ENCODE measurements around the gene HCAR1.
"Not testable (repeated sequence)": the region's sequence is repeated elsewhere in the genome, so short reads cannot be mapped to it uniquely, and the experiment has no call there.

The HCAR1 gene

DNA sequence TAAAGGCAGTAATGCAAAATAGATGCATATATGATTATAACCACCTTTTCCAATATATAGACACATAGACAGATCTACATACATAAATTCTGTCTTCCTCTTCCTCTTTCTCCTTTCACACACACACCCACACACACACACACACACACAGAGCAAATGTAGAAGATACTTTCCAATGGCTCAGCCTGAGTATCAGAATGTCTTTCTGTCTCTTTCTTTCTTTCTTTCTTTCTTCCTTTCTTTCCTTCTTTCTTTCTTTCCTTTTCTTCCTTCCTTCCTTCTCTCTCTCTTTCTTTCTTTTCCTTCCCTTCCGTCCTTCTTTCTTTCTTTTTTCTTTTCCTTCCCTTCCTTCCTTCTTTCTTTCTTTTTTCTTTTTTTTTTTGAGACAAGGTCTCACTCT, 19.4 kb downstream of the HCAR1 start:
- not testable (repeated sequence) for H3K4me3 ChIP-seq (replicated peaks; ENCODE audit: insufficient read depth, low read length); H3K27ac ChIP-seq (replicated peaks); H3K27me3 ChIP-seq (ENCODE audit: insufficient read depth, poor library complexity, severe bottlenecking)
- peak; percentile 20 to 74 for DNase-seq (ENCODE audit: low read depth in 1 of 2, low spot score in 1 of 2)
- peak; percentile 85 for TF ChIP-seq SPI1 (IDR thresholded peaks at IDR 0.05; ENCODE audit: borderline replicate concordance, low read depth)

- not testable (repeated sequence) for DNase-seq (ENCODE audit: low read depth in 1 of 2, low spot score in 1 of 2); H3K4me3 ChIP-seq (replicated peaks; ENCODE audit: insufficient read depth, low read length)
Observed at GRCh38 chr12:122710341-122710740, 20.3 kb downstream of the HCAR1 start.

DNA sequence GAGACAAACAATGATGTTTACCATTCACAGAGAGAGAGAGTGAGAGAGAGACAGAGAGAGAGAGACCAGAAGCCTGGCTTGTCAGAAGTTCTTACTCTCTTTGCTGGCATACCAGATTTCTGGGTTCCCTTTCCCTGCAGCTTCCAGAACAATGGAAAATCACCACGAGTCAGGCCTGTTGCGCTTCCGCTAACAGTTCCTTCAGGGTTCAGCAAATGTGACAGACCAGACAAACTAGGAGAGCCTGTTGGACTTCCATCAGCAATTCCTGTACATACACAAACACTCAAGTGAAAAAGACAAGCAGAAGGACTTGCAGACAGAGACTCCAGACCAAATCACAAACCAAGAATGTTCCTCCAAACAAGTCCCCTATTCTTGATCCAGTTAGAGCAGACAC, 21.4 kb downstream of the HCAR1 start:
- H3K4me3 ChIP-seq (replicated peaks; ENCODE audit: insufficient read depth, low read length); H3K27ac ChIP-seq (replicated peaks); DNase-seq (ENCODE audit: low read depth in 1 of 2, low spot score in 1 of 2); H3K27me3 ChIP-seq (ENCODE audit: insufficient read depth, poor library complexity, severe bottlenecking): not testable (repeated sequence)

More at GRCh38 chr12:122710341-122710740, 20.3 kb downstream of the HCAR1 start:
- not testable (repeated sequence) for H3K27ac ChIP-seq (replicated peaks); H3K27me3 ChIP-seq (ENCODE audit: insufficient read depth, poor library complexity, severe bottlenecking)

- H3K27me3 ChIP-seq (ENCODE audit: insufficient read depth, poor library complexity, severe bottlenecking); H3K27ac ChIP-seq (replicated peaks): not testable (repeated sequence)
Observed at GRCh38 chr12:122703841-122704240, 26.8 kb downstream of the HCAR1 start.

DNA sequence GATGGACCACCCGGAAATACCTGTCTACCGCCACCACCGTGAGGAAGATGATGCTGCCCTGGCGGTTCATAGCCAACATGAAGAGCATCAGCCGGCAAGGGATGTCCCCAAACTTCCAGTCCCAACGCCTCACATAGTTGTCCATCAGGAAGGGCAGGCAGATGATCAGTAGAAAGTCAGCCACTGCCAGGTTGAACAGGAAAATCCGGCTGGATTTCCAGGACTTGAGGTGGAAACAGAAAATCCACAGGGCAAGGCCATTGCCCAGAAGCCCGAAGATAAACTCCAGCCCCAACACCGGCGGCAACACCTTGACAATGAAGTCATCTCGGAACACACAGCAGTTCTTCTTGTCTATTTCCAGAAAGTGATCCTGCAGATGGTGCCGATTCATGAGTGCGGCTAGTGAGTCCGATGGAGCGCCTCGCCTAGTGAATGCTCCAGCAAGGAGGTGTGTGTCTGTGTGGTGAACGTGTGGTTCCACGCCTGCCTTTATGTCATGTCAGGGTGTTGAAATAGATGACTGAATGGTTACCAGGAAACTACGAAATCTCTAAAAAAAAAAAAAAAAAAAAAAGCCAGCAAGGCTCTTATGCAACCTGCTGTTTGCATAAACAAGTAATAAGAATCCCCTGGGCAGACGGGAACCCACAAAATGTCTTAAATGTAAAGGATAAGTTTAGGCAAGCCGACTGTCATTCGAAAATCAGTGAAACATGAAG, 27.6 kb downstream of the HCAR1 start, which contains the start of gene HCAR2:
HCAR2 (minus strand) TSS at position 468 of the 722 bp plus-strand sequence; CDS start at position 394, 74 bp downstream.
- H3K27me3 ChIP-seq (ENCODE audit: insufficient read depth, poor library complexity, severe bottlenecking); H3K4me3 ChIP-seq (replicated peaks; ENCODE audit: insufficient read depth, low read length); H3K27ac ChIP-seq (replicated peaks): not testable (repeated sequence)
- DNase-seq (ENCODE audit: low read depth in 1 of 2, low spot score in 1 of 2) = peak; percentile 71 to 79

More at GRCh38 chr12:122703841-122704240, 26.8 kb downstream of the HCAR1 start:
- DNase-seq (ENCODE audit: low read depth in 1 of 2, low spot score in 1 of 2); H3K4me3 ChIP-seq (replicated peaks; ENCODE audit: insufficient read depth, low read length): not testable (repeated sequence)

- H3K27ac ChIP-seq (replicated peaks); DNase-seq (ENCODE audit: low read depth in 1 of 2, low spot score in 1 of 2); H3K27me3 ChIP-seq (ENCODE audit: insufficient read depth, poor library complexity, severe bottlenecking); H3K4me3 ChIP-seq (replicated peaks; ENCODE audit: insufficient read depth, low read length): not testable (repeated sequence)
Observed at GRCh38 chr12:122701481-122701880, 29.2 kb downstream of the HCAR1 start.

- H3K27ac ChIP-seq (replicated peaks); DNase-seq (ENCODE audit: low read depth in 1 of 2, low spot score in 1 of 2); H3K4me3 ChIP-seq (replicated peaks; ENCODE audit: insufficient read depth, low read length); H3K27me3 ChIP-seq (ENCODE audit: insufficient read depth, poor library complexity, severe bottlenecking): not testable (repeated sequence)
Observed at GRCh38 chr12:122700038-122700710, 30.5 kb downstream of the HCAR1 start.

- H3K4me3 ChIP-seq (replicated peaks; ENCODE audit: insufficient read depth, low read length); DNase-seq (ENCODE audit: low read depth in 1 of 2, low spot score in 1 of 2); H3K27me3 ChIP-seq (ENCODE audit: insufficient read depth, poor library complexity, severe bottlenecking); H3K27ac ChIP-seq (replicated peaks): not testable (repeated sequence)
Observed at GRCh38 chr12:122696922-122697321, 33.7 kb downstream of the HCAR1 start.

DNA sequence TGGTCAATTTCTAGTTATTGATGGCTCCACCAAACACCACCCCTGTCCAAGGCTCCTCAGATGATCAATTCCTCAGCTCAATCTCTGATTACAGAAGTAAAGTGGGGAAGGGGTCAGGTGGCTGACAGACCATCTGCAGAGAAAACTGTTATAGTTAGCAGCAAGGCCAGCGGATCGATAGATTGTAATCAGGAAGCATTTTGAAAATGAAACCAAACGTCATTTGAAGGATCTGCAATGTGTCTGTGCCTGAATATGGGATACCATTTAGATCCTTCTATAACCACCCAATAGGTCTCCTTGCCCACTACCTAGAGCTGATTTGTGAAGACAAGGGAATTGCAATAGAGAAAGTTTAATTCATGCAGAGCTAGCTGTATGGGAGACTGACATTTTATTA, 39.1 kb downstream of the HCAR1 start:
- H3K4me3 ChIP-seq (replicated peaks; ENCODE audit: insufficient read depth, low read length) = no peak overlapping the region
- no peak for DNase-seq (ENCODE audit: low read depth in 1 of 2, low spot score in 1 of 2)
- H3K27me3 ChIP-seq (ENCODE audit: insufficient read depth, poor library complexity, severe bottlenecking) = no peaks in the 10 kb centered on the region
- H3K27ac ChIP-seq (replicated peaks) = no peak overlapping the region
- TF ChIP-seq SPI1 (IDR thresholded peaks at IDR 0.05; ENCODE audit: borderline replicate concordance, low read depth) (no peak), POLR2AphosphoS5 (IDR thresholded peaks at IDR 0.05; ENCODE audit: low read depth) (no peak), GABPA (IDR thresholded peaks at IDR 0.05; ENCODE audit: low read depth) (no peak), CTCF (IDR thresholded peaks at IDR 0.05; ENCODE audit: insufficient read depth, low read length) (no peak), REST (IDR thresholded peaks at IDR 0.05; ENCODE audit: insufficient replicate concordance, low read depth) (no peak)

Measured in HL-60 (cell line).